ENCODE measurements around the gene SCN3B. TPM values are rescaled to one million over a fixed set of nuclear protein-coding genes. Genes with fewer than 3 reads are reported as not detected.

SCN3B gene
- total and polyA plus RNA-seq, 2 of the 4 experiments (the other 2 are of a cell fraction): under 0.01 to 0.03 TPM

DNA sequence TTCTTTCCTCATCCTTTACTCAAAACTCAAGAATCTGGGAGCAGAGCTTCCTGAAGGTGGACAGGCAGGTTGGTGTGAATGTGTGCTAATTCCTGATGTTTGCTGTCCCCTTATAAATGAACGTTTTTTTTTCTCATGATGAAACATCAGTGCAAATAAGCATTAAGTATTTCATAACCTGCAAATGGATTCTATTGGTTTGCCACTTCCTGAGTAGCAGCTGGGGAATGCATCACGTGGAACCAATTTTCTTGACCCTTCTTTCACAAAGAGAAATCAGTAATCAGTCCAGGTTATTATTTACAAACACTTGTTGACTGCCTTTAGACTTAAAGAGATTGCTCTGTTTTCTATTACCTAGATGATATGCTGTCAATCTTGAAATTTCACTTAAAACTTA lies 40.1 kb upstream of the SCN3B start:
- no peak overlapping the region for H4K8ac ChIP-seq (ENCODE audit: low read depth in 2 of 2, low read length in 2 of 2)
- H3K56ac ChIP-seq (ENCODE audit: extremely low read depth, insufficient read depth, low read length): no peak overlapping the region
- in situ Hi-C loops (cut with MboI; ENCODE audit: low sequenced_read_pairs) (no loop called here), intact Hi-C loops (cut with micrococcal nuclease) (no loop called here), dilution Hi-C loops (cut with HindIII; ENCODE audit: low sequenced_read_pairs, unreplicated experiment) (no loop called here)
- no peak overlapping the region for H3K14ac ChIP-seq (replicated peaks; ENCODE audit: low read depth, low read length)
- no peak overlapping the region for H2BK5ac ChIP-seq (ENCODE audit: low read depth, low read length, poor library complexity, severe bottlenecking)
- no peak overlapping the region for H4K5ac ChIP-seq (ENCODE audit: low read depth, low read length)
- H3K23ac ChIP-seq (ENCODE audit: low read depth, low read length): no peak overlapping the region
- H2AK9ac ChIP-seq (replicated peaks; ENCODE audit: low read depth, low read length, poor library complexity): no peak overlapping the region
- TF ChIP-seq NFE2L2 (IDR thresholded peaks at IDR 0.05; ENCODE audit: low read depth, low read length) (no peak), CEBPB (IDR thresholded peaks at IDR 0.05; ENCODE audit: low read depth, low read length) (peak; percentile 50; the same call in 1 of the 2 replicates)
- no peak overlapping the region for H3K4me2 ChIP-seq (ENCODE audit: low read depth, low read length)
- no TSS peak for BruUV-seq (replicated peaks)
- H3K36me3 ChIP-seq (ENCODE audit: control insufficient read depth, insufficient read depth, low read length): no peaks in the 10 kb centered on the region
- no CpG with 5 or more reads among the region's 2 CpGs for WGBS, 2 experiments (ENCODE audit: extremely low coverage in 2 of 2, insufficient read length in 1 of 2)
- H4K91ac ChIP-seq (ENCODE audit: insufficient read depth, low read depth, low read length): no peak overlapping the region
- no peak overlapping the region for H3K27ac ChIP-seq (ENCODE audit: insufficient read depth, low read length)
- H3K4ac ChIP-seq (ENCODE audit: low read depth, low read length): no peak overlapping the region
- H3K18ac ChIP-seq (ENCODE audit: low read depth, low read length): no peak overlapping the region
- peaks cover 8% of the 10 kb centered on the region for H3K27me3 ChIP-seq (ENCODE audit: control insufficient read depth, insufficient read depth, low read length)
- no peaks in the 10 kb centered on the region for H3K4me1 ChIP-seq (ENCODE audit: control insufficient read depth, insufficient read depth, low read length)
- H3K9me1 ChIP-seq (ENCODE audit: insufficient read depth, low read length): no peaks in the 10 kb centered on the region
- H3K9me3 ChIP-seq (ENCODE audit: control insufficient read depth, insufficient read depth, low read length): no peaks in the 10 kb centered on the region
- H3K9ac ChIP-seq (ENCODE audit: low read depth, low read length): no peak overlapping the region
- DNase-seq: no peak
- no peak overlapping the region for H2AK5ac ChIP-seq (ENCODE audit: low read depth, low read length)
- no peak overlapping the region for H2BK20ac ChIP-seq (ENCODE audit: low read depth, low read length)
- H3K79me1 ChIP-seq (ENCODE audit: low read depth in 1 of 2, low read length in 2 of 2): no peaks in the 10 kb centered on the region
- ChIA-PET CTCF (interaction anchor here (0.6 kb wide), 1 partner anchor 114 kb away, joined by 4 read pairs; no protein-coding TSS in a partner anchor), POLR2A (ENCODE audit: unreplicated experiment) (no interaction called here)
- no peak for ATAC-seq (ENCODE audit: low read depth)
- H2BK120ac ChIP-seq (ENCODE audit: low read depth, low read length): no peak overlapping the region
- no peaks in the 10 kb centered on the region for H4K20me1 ChIP-seq (ENCODE audit: insufficient read depth, low read length)
- no peak overlapping the region for H2BK15ac ChIP-seq (ENCODE audit: low read depth, low read length)
- no peak overlapping the region for H2AFZ ChIP-seq (replicated peaks; ENCODE audit: low read length, poor library complexity)
- H3K4me3 ChIP-seq (ENCODE audit: insufficient read depth, low read depth, low read length): no peak overlapping the region
